IMR-90 (cell line): ENCODE measurements around the gene TAF3. TPM values are rescaled to one million over a fixed set of nuclear protein-coding genes. Genes with fewer than 3 reads are reported as not detected.

Experiments
- ATAC-seq: fragments of 200-7000 bp; cut with Tn5 transposase; 2 replicates; pipeline ENCODE4 v1.9.1; 2020; ENCODE audit warnings: low read depth, mild to moderate bottlenecking, moderate library complexity
- BruUV-seq: library from RNA; stranded (reverse); fragments of 400-500 nt; replicated peaks from 2 replicates; lab custom pipeline; 2021; lab: Mats Ljungman, UMichigan
- CTCF ChIA-PET: fragments of 300-600 bp; formaldehyde crosslinking; extraction: SDS; loops from one replicate; lab custom pipeline; 2021; ENCODE audit warnings: antibody characterized with exemption; lab: Yijun Ruan, JAX
- POLR2A ChIA-PET: fragments of 300-600 bp; sonication (Branson Sonifier 250); formaldehyde crosslinking; loops from one replicate; lab custom pipeline; 2022; ENCODE audit warnings: antibody characterized with exemption; ENCODE audit not compliant: unreplicated experiment; lab: Charles Lee
- DNase-seq: peaks from one replicate; pipeline ENCODE4 v3.0.0; 2013
- H2AFZ ChIP-seq: replicated peaks from 2 replicates; pipeline ENCODE3; 2013; ENCODE audit warnings: low read length, mild to moderate bottlenecking; ENCODE audit not compliant: poor library complexity
- H2AK5ac ChIP-seq: 2 replicates; pipeline ENCODE4 v1.6.1; 2013; ENCODE audit warnings: low read depth, low read length, inconsistent platforms
- H2AK9ac ChIP-seq: replicated peaks from 2 replicates; pipeline ENCODE3; 2013; ENCODE audit warnings: mild to moderate bottlenecking, low read depth, low read length, moderate library complexity; ENCODE audit not compliant: poor library complexity
- H2BK120ac ChIP-seq: 2 replicates; pipeline ENCODE4 v1.6.1; 2013; ENCODE audit warnings: low read depth, low read length, inconsistent platforms
- H2BK15ac ChIP-seq: 3 replicates; pipeline ENCODE4 v1.6.1; 2013; ENCODE audit warnings: low read depth, low read length, inconsistent platforms
- H2BK20ac ChIP-seq: 2 replicates; pipeline ENCODE4 v1.6.1; 2013; ENCODE audit warnings: low read depth, mild to moderate bottlenecking, inconsistent platforms, low read length, moderate library complexity
- H2BK5ac ChIP-seq: 2 replicates; pipeline ENCODE4 v1.6.1; 2013; ENCODE audit warnings: mild to moderate bottlenecking, low read depth, low read length, inconsistent platforms; ENCODE audit not compliant: poor library complexity, severe bottlenecking
- H3K14ac ChIP-seq: replicated peaks from 2 replicates; pipeline ENCODE4 v1.6.1; 2013; ENCODE audit warnings: low read depth, low read length, inconsistent platforms
- H3K18ac ChIP-seq: 2 replicates; pipeline ENCODE4 v1.6.1; 2013; ENCODE audit warnings: low read depth, low read length, control low read depth
- H3K23ac ChIP-seq: 2 replicates; pipeline ENCODE4 v1.6.1; 2013; ENCODE audit warnings: low read depth, low read length, inconsistent platforms
- H3K27ac ChIP-seq: 2 replicates; pipeline ENCODE4 v1.5.1; 2013; ENCODE audit warnings: mild to moderate bottlenecking, control low read depth, low read length; ENCODE audit not compliant: insufficient read depth
- H3K27me3 ChIP-seq: 2 replicates; pipeline ENCODE4 v1.6.1; 2013; ENCODE audit warnings: low read length; ENCODE audit not compliant: control insufficient read depth, insufficient read depth
- H3K36me3 ChIP-seq: 2 replicates; pipeline ENCODE4 v1.6.1; 2013; ENCODE audit warnings: low read length, mixed read lengths; ENCODE audit not compliant: control insufficient read depth, insufficient read depth
- H3K4ac ChIP-seq: 2 replicates; pipeline ENCODE4 v1.6.1; 2013; ENCODE audit warnings: low read depth, low read length, inconsistent platforms
- H3K4me1 ChIP-seq: 2 replicates; pipeline ENCODE4 v1.6.1; 2013; ENCODE audit warnings: low read length, mixed read lengths; ENCODE audit not compliant: control insufficient read depth, insufficient read depth
- H3K4me2 ChIP-seq: 2 replicates; pipeline ENCODE4 v1.6.1; 2013; ENCODE audit warnings: low read depth, mild to moderate bottlenecking, control low read depth, low read length, moderate library complexity
- H3K4me3 ChIP-seq: 2 replicates; pipeline ENCODE4 v1.5.1; 2013; ENCODE audit warnings: low read depth, mild to moderate bottlenecking, control low read depth, low read length, moderate library complexity; ENCODE audit not compliant: insufficient read depth
- H3K56ac ChIP-seq: 2 replicates; pipeline ENCODE4 v1.6.1; 2013; ENCODE audit warnings: low read length, inconsistent platforms; ENCODE audit not compliant: insufficient read depth; ENCODE audit errors: extremely low read depth
- H3K79me1 ChIP-seq, 2 experiments: 2 replicates each; pipeline ENCODE4 v1.6.1; 2013; ENCODE audit warnings: low read length in 2 of 2, inconsistent platforms in 1 of 2, low read depth in 1 of 2
- H3K9ac ChIP-seq: 2 replicates; pipeline ENCODE4 v1.6.1; 2013; ENCODE audit warnings: low read depth, low read length, control low read depth
- H3K9me1 ChIP-seq: 2 replicates; pipeline ENCODE4 v1.6.1; 2013; ENCODE audit warnings: low read length, inconsistent platforms; ENCODE audit not compliant: insufficient read depth
- H3K9me3 ChIP-seq: 2 replicates; pipeline ENCODE4 v1.6.1; 2013; ENCODE audit warnings: low read length; ENCODE audit not compliant: control insufficient read depth, insufficient read depth
- H4K20me1 ChIP-seq: 2 replicates; pipeline ENCODE4 v1.6.1; 2013; ENCODE audit warnings: low read length, inconsistent platforms; ENCODE audit not compliant: insufficient read depth
- H4K5ac ChIP-seq: 2 replicates; pipeline ENCODE4 v1.6.1; 2013; ENCODE audit warnings: mild to moderate bottlenecking, low read depth, low read length, control low read depth
- H4K8ac ChIP-seq, 2 experiments: 2 replicates each; pipeline ENCODE4 v1.6.1; 2013; ENCODE audit warnings: low read depth in 2 of 2, low read length in 2 of 2, control low read depth in 1 of 2, inconsistent platforms in 1 of 2
- H4K91ac ChIP-seq: 2 replicates; pipeline ENCODE4 v1.6.1; 2013; ENCODE audit warnings: low read depth, low read length, inconsistent platforms; ENCODE audit not compliant: insufficient read depth
- BHLHE40 ChIP-seq: fragments of 150-350 bp; IDR thresholded peaks from 2 replicates; pipeline ENCODE4 v1.6.1; 2016; ENCODE audit warnings: mild to moderate bottlenecking, low read depth, low read length
- FOS ChIP-seq: fragments of 150-350 bp; IDR thresholded peaks from 2 replicates; pipeline ENCODE4 v1.6.1; 2016; ENCODE audit warnings: low read depth, low read length
- MAFK ChIP-seq: IDR thresholded peaks from 2 replicates; pipeline ENCODE4 v1.6.1; 2012; ENCODE audit warnings: low read depth, low read length, improper control_type of control experiment
- MAZ ChIP-seq: IDR thresholded peaks from 2 replicates; pipeline ENCODE4 v1.6.1; 2012; ENCODE audit warnings: low read depth, mild to moderate bottlenecking, low read length, improper control_type of control experiment, moderate library complexity, borderline replicate concordance
- MXI1 ChIP-seq: IDR thresholded peaks from 2 replicates; pipeline ENCODE4 v1.6.1; 2012; ENCODE audit warnings: low read depth, mild to moderate bottlenecking, low read length, moderate library complexity, borderline replicate concordance
- NFE2L2 ChIP-seq: fragments of 150-350 bp; IDR thresholded peaks from 2 replicates; pipeline ENCODE4 v1.6.1; 2016; ENCODE audit warnings: low read depth, mild to moderate bottlenecking, low read length
- POLR2A ChIP-seq: IDR thresholded peaks from 2 replicates; pipeline ENCODE4 v1.6.1; 2012; ENCODE audit warnings: mild to moderate bottlenecking, low read depth, low read length
- RAD21 ChIP-seq: IDR thresholded peaks from 2 replicates; pipeline ENCODE4 v1.6.1; 2012; ENCODE audit warnings: low read length, improper control_type of control experiment
- RCOR1 ChIP-seq: IDR thresholded peaks from 2 replicates; pipeline ENCODE4 v1.6.1; 2012; ENCODE audit warnings: mild to moderate bottlenecking, low read length, improper control_type of control experiment; ENCODE audit not compliant: insufficient replicate concordance
- RFX5 ChIP-seq: IDR thresholded peaks from 2 replicates; pipeline ENCODE4 v1.8.0; 2012; ENCODE audit warnings: low read depth, mild to moderate bottlenecking, low read length, moderate library complexity
- SMC3 ChIP-seq: fragments of 150-350 bp; IDR thresholded peaks from 2 replicates; pipeline ENCODE4 v1.6.1; 2016; ENCODE audit warnings: low read depth, mild to moderate bottlenecking, antibody characterized with exemption, low read length, moderate library complexity
- WGBS, 2 experiments: methylation state at CpG; one replicate each; pipeline versions ENCODE4 v1.1.5 to v1.1.7; 2013; ENCODE audit warnings: missing lambda C conversion rate in 2 of 2; ENCODE audit not compliant: insufficient read length in 1 of 2; ENCODE audit errors: extremely low coverage in 2 of 2; 5-methylcytosine and 5-hydroxymethylcytosine counted together
- dilution Hi-C: fragments of 300-500 bp; cut with HindIII; formaldehyde crosslinking; loops from one replicate; pipeline ENCODE4 v1.14.3; 2018; ENCODE audit warnings: low sequenced_read_pairs; ENCODE audit not compliant: unreplicated experiment
- in situ Hi-C: fragments of 300-500 bp; cut with MboI; formaldehyde crosslinking; loops from 3 replicates; pipeline ENCODE4 v1.14.3; 2019; ENCODE audit warnings: low sequenced_read_pairs, inconsistent platforms, mixed read lengths
- intact Hi-C: fragments of 100-400 bp; cut with micrococcal nuclease; formaldehyde crosslinking; loops from 2 replicates; pipeline ENCODE4 v1.10.0; 2022
- polyA plus RNA-seq, 3 experiments: library from polyadenylated mRNA; depleted of rRNA; stranded (reverse); fragments of >200 nt; gene quantifications; 2 replicates each; pipeline ENCODE4 v1.2.3, GENCODE V29; 2012; ENCODE audit warnings: low replicate concordance in 1 of 3
- total RNA-seq: library from RNA; depleted of rRNA; stranded (reverse); fragments of >200 nt; gene quantifications from 2 replicates; pipeline ENCODE4 v1.2.3, GENCODE V29; 2012
- TF ChIP-seq, protein P1 (sequence below): conservative IDR thresholded peaks from 2 replicates; pipeline ENCODE4 v1.5.1; 2012; ENCODE audit warnings: mild to moderate bottlenecking, low read depth, low read length, improper control_type of control experiment
- TF ChIP-seq, protein P2 (sequence below): fragments of 150-350 bp; IDR thresholded peaks from 2 replicates; pipeline ENCODE4 v1.6.1; 2016; ENCODE audit warnings: low read depth, mild to moderate bottlenecking, low read length, moderate library complexity, borderline replicate concordance
- TF ChIP-seq, protein P3 (sequence below): fragments of 150-350 bp; IDR thresholded peaks from 2 replicates; pipeline ENCODE4 v1.6.1; 2017; ENCODE audit warnings: mild to moderate bottlenecking, antibody characterized with exemption, low read length, low read depth

The TAF3 gene
- total and polyA plus RNA-seq, 2 of the 4 experiments (the other 2 are of a cell fraction): 1.4 to 2.3 TPM

DNA sequence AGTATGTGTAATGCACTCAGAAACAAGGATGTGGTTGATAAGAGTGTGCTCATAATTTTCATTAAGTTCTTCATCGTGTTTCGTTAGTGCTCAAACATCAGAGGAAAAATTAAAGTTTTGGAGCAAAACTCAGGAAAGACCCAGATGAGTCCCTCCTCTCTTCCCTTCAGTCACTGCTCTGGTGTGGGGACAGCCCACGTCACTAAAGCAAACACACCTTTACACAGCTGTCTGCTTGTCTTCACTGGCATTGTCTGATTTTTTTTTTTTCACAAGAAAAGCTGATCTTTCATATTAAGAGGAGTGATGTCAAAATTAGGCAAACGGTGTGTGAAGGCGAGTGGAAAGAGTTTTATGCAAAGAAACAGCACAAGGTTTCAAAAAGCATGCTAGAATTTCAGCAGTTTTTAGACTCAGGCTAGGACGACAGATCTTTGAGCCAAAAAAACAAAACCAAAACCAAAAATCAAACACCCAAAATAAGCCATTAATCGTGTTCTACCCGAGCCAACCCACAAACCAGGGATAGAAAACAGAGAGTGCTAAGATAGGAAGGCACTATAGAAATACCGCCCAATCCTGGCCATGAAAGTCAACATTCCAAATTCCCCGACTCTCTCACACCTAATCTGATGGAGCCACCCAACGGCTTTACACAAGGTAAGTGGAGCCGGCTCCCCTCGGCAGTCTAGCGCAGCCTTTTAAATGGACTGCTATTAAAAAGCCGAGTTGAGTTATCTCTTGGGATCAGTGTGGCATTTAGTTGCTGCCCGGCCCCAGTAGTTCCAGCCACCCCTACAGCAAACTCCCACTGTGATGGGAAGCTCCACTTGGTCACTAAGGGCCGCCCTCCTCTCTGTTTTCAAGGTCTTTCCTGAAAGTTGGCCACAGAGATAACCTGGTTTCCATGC is 208.3 kb downstream of the TAF3 start:
- no TSS peak for BruUV-seq
- no peak overlapping the region for H3K18ac ChIP-seq
- H3K4ac ChIP-seq: no peak overlapping the region
- no peak overlapping the region for H3K14ac ChIP-seq
- H3K4me2 ChIP-seq: no peak overlapping the region
- no peak; the same call in 1 of the 2 replicates for ATAC-seq
- no peak overlapping the region for H3K27ac ChIP-seq
- no peak overlapping the region for H4K8ac ChIP-seq
- no peak overlapping the region for H2BK120ac ChIP-seq
- H2BK5ac ChIP-seq: no peak overlapping the region
- H2AK5ac ChIP-seq: no peak overlapping the region
- no peaks in the 10 kb centered on the region for H3K9me3 ChIP-seq
- no peak overlapping the region for H2AK9ac ChIP-seq
- H2BK15ac ChIP-seq: no peak overlapping the region
- ChIA-PET POLR2A (no interaction called here), CTCF (interaction anchor here (0.6 to 1.1 kb wide), 2 partner anchors 78 to 240 kb away, joined by 3 to 5 read pairs; no protein-coding TSS in a partner anchor)
- H3K23ac ChIP-seq: no peak overlapping the region
- H4K91ac ChIP-seq: no peak overlapping the region
- in situ Hi-C loops (no loop called here), intact Hi-C loops (no loop called here), dilution Hi-C loops (no loop called here)
- H3K4me3 ChIP-seq: no peak overlapping the region
- H2AFZ ChIP-seq: no peak overlapping the region
- H3K4me1 ChIP-seq: no peaks in the 10 kb centered on the region
- H3K27me3 ChIP-seq: peaks cover 16% of the 10 kb centered on the region
- H3K36me3 ChIP-seq: no peaks in the 10 kb centered on the region
- no peaks in the 10 kb centered on the region for H3K9me1 ChIP-seq
- no peak overlapping the region for H4K5ac ChIP-seq
- H3K9ac ChIP-seq: no peak overlapping the region
- WGBS, 2 experiments: 90% methylated on average over 2 of the region's 17 CpGs; no CpG with 5 or more reads in 1 of the 2 experiments
- no peak overlapping the region for H2BK20ac ChIP-seq
- no peak overlapping the region for H3K56ac ChIP-seq
- no peaks in the 10 kb centered on the region for H4K20me1 ChIP-seq
- DNase-seq: no peak
- no peaks in the 10 kb centered on the region for H3K79me1 ChIP-seq
- TF ChIP-seq BHLHE40 (no peak), MAFK (no peak), MXI1 (no peak), POLR2A (no peak), RFX5 (no peak), FOS (no peak), MAZ (no peak), NFE2L2 (no peak), RCOR1 (no peak), SMC3 (no peak), RAD21 (no peak)
- TF ChIP-seq, protein P1, sequence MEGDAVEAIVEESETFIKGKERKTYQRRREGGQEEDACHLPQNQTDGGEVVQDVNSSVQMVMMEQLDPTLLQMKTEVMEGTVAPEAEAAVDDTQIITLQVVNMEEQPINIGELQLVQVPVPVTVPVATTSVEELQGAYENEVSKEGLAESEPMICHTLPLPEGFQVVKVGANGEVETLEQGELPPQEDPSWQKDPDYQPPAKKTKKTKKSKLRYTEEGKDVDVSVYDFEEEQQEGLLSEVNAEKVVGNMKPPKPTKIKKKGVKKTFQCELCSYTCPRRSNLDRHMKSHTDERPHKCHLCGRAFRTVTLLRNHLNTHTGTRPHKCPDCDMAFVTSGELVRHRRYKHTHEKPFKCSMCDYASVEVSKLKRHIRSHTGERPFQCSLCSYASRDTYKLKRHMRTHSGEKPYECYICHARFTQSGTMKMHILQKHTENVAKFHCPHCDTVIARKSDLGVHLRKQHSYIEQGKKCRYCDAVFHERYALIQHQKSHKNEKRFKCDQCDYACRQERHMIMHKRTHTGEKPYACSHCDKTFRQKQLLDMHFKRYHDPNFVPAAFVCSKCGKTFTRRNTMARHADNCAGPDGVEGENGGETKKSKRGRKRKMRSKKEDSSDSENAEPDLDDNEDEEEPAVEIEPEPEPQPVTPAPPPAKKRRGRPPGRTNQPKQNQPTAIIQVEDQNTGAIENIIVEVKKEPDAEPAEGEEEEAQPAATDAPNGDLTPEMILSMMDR: no peak
- TF ChIP-seq, protein P2, sequence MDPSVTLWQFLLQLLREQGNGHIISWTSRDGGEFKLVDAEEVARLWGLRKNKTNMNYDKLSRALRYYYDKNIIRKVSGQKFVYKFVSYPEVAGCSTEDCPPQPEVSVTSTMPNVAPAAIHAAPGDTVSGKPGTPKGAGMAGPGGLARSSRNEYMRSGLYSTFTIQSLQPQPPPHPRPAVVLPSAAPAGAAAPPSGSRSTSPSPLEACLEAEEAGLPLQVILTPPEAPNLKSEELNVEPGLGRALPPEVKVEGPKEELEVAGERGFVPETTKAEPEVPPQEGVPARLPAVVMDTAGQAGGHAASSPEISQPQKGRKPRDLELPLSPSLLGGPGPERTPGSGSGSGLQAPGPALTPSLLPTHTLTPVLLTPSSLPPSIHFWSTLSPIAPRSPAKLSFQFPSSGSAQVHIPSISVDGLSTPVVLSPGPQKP: no peak
- TF ChIP-seq, protein P3, sequence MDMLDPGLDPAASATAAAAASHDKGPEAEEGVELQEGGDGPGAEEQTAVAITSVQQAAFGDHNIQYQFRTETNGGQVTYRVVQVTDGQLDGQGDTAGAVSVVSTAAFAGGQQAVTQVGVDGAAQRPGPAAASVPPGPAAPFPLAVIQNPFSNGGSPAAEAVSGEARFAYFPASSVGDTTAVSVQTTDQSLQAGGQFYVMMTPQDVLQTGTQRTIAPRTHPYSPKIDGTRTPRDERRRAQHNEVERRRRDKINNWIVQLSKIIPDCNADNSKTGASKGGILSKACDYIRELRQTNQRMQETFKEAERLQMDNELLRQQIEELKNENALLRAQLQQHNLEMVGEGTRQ: no peak
